Right lobe of liver (tissue), 6 donors: Measurements from ENCODE around the gene UVRAG. TPM values are rescaled to one million over a fixed set of nuclear protein-coding genes. Genes with fewer than 3 reads are reported as not detected.

Experiments used
- ATAC-seq, 4 donors: fragments of 200-7000 bp; cut with Tn5 transposase; one replicate each; pipeline ENCODE4 v1.9.1; 2020; ENCODE audit warnings: mild to moderate bottlenecking in 4 of 4, moderate library complexity in 4 of 4
- DNase-seq, 3 donors: peaks; one replicate each; pipeline ENCODE4 v3.0.0-alpha.2; 2020
- H3K27ac ChIP-seq, 3 donors: fragments of 200-600 bp; one replicate each; pipeline ENCODE4 v1.8.0; 2022
- H3K27me3 ChIP-seq, 2 donors: fragments of 200-600 bp; one replicate each; pipeline ENCODE4 v1.8.0; 2022
- H3K36me3 ChIP-seq, 4 donors: fragments of 200-600 bp; sonication (generic) in 1 of 4; one replicate each; pipeline versions ENCODE4 v1.5.1 to v1.8.0; 2017 to 2022; ENCODE audit warnings: control low read depth in 1 of 4
- H3K4me1 ChIP-seq, 4 donors: fragments of 200-600 bp; sonication (generic) in 1 of 4; one replicate each; pipeline versions ENCODE4 v1.5.1 to v1.8.0; 2017 to 2022; ENCODE audit warnings: control low read depth in 1 of 4
- H3K4me3 ChIP-seq, 3 donors: fragments of 200-600 bp; one replicate each; pipeline ENCODE4 v1.8.0; 2022
- H3K9me3 ChIP-seq, 4 donors: fragments of 200-600 bp; sonication (generic) in 1 of 4; one replicate each; pipeline versions ENCODE4 v1.5.1 to v1.8.0; 2017 to 2022; ENCODE audit warnings: control low read depth in 1 of 4
- CTCF ChIP-seq, 4 donors: fragments of 200-600 bp in 3 of 4; fragments of 450-650 bp in 1 of 4; IDR thresholded peaks; one replicate each; pipeline versions ENCODE4 v1.5.1 to v1.8.0; 2016 to 2022; ENCODE audit warnings: antibody characterized with exemption in 4 of 4, mild to moderate bottlenecking in 2 of 4
- POLR2A ChIP-seq: fragments of 450-650 bp; IDR thresholded peaks from one replicate; pipeline ENCODE4 v1.6.1; 2017; ENCODE audit warnings: antibody characterized with exemption, mild to moderate bottlenecking
- WGBS: methylation state at CpG from one replicate; pipeline ENCODE4 v1.1.6; 2018; ENCODE audit warnings: low coverage, low lambda C conversion rate; ENCODE audit not compliant: insufficient coverage; ENCODE audit errors: missing lambda C conversion rate; 5-methylcytosine and 5-hydroxymethylcytosine counted together
- intact Hi-C, 2 donors: fragments of 100-400 bp; cut with DNase I; formaldehyde crosslinking; loops; one replicate each; pipeline versions ENCODE4 v1.11.2 to v1.14.1; 2022
- total RNA-seq, 6 experiments: library from RNA; depleted of rRNA in 2 of 6; stranded (reverse); fragments of >200 nt in 2 of 6; fragmentation: NEBNext Ultra II Directional in 3 of 6; extraction: Animal tissue kit (Norgen Biotek cat#: 25700) in 3 of 6; gene quantifications; one replicate each; pipeline versions ENCODE4 v1.1.0 to v1.2.4, GENCODE V29; 2016 to 2023
- donor health status: DM: no; HTN: yes; CAD: no.
- donor health status: DM: no; HTN: no; CAD: no.
- donor health status: DM: no; HTN: no; CAD: no.
- donor health status: DM: no; HTN: yes; CAD: no.
- donor health status: DM: no; HTN: yes; CAD: no.

Gene UVRAG
- total RNA-seq, 6 experiments from 2014 or later, result 8.8 to 12.6 (median 10.3) TPM

- Histone ChIP-seq H3K9me3 (no peaks in the 10 kb centered on the region), H3K27me3 (no peaks in the 10 kb centered on the region), H3K27ac (no peak overlapping the region), H3K4me1 (no peaks in the 10 kb centered on the region), H3K4me3 (no peak overlapping the region), H3K36me3 (no peaks in the 10 kb centered on the region)
- ATAC-seq (no peak), DNase-seq (peak in 1 of 3 donors; percentile 27)
- 66% methylated on average over 8 of the region's 14 CpGs for WGBS
- TF ChIP-seq POLR2A, result no peak
- TF ChIP-seq CTCF (IDR thresholded peaks at IDR 0.05), result no peak
- intact Hi-C loops, result loop anchor here (5.0 to 10.0 kb wide), 2 partner anchors 252 to 265 kb away; no protein-coding TSS in a partner anchor
Observed at GRCh38 chr11:76159303-76159937, 344.4 kb downstream of the UVRAG start.

- Histone ChIP-seq H3K27ac (no peak overlapping the region), H3K4me3 (no peak overlapping the region), H3K4me1 (no peaks in the 10 kb centered on the region), H3K9me3 (no peaks in the 10 kb centered on the region), H3K36me3 (no peaks in the 10 kb centered on the region), H3K27me3 (no peaks in the 10 kb centered on the region)
- ATAC-seq (no peak), DNase-seq (peak in 1 of 3 donors; percentile 27)
- no peak for TF ChIP-seq CTCF (IDR thresholded peaks at IDR 0.05)
- TF ChIP-seq POLR2A, result no peak
- 68% methylated on average over 11 of the region's 14 CpGs for WGBS
- intact Hi-C loops, result loop anchor here (5.0 to 10.0 kb wide), 2 partner anchors 253 to 265 kb away; no protein-coding TSS in a partner anchor
Observed at GRCh38 chr11:76159983-76160661, 345.1 kb downstream of the UVRAG start.

- Histone ChIP-seq H3K36me3 (no peaks in the 10 kb centered on the region), H3K27me3 (no peaks in the 10 kb centered on the region), H3K27ac (no peak overlapping the region), H3K4me1 (no peaks in the 10 kb centered on the region), H3K4me3 (no peak overlapping the region), H3K9me3 (no peaks in the 10 kb centered on the region)
- DNase-seq (peak in 1 of 3 donors; percentile 22), ATAC-seq (no peak)
- TF ChIP-seq POLR2A, result no peak
- TF ChIP-seq CTCF (IDR thresholded peaks at IDR 0.05), result no peak
- 80% methylated on average over 1 of the region's 8 CpGs for WGBS
- intact Hi-C loops, result no loop called here
Observed at GRCh38 chr11:76160856-76161255, 345.8 kb downstream of the UVRAG start.

- H3K4me3 ChIP-seq, result no peak overlapping the region
- H3K27me3 ChIP-seq, result no peaks in the 10 kb centered on the region
- DNase-seq, result peak in 1 of 3 donors; percentile 44
- no peak overlapping the region for H3K27ac ChIP-seq
- TF ChIP-seq CTCF (IDR thresholded peaks at IDR 0.05) (no peak), POLR2A (no peak)
- WGBS, result 24% methylated on average over 6 of the region's 24 CpGs
- no peak for ATAC-seq
- H3K36me3 ChIP-seq, result no peaks in the 10 kb centered on the region
- no peaks in the 10 kb centered on the region for H3K9me3 ChIP-seq
- intact Hi-C loops, result no loop called here
- no peaks in the 10 kb centered on the region for H3K4me1 ChIP-seq
Observed at GRCh38 chr11:76161261-76161961, 346.4 kb downstream of the UVRAG start.
